ENCODE data around the gene GPC1.

DNA sequence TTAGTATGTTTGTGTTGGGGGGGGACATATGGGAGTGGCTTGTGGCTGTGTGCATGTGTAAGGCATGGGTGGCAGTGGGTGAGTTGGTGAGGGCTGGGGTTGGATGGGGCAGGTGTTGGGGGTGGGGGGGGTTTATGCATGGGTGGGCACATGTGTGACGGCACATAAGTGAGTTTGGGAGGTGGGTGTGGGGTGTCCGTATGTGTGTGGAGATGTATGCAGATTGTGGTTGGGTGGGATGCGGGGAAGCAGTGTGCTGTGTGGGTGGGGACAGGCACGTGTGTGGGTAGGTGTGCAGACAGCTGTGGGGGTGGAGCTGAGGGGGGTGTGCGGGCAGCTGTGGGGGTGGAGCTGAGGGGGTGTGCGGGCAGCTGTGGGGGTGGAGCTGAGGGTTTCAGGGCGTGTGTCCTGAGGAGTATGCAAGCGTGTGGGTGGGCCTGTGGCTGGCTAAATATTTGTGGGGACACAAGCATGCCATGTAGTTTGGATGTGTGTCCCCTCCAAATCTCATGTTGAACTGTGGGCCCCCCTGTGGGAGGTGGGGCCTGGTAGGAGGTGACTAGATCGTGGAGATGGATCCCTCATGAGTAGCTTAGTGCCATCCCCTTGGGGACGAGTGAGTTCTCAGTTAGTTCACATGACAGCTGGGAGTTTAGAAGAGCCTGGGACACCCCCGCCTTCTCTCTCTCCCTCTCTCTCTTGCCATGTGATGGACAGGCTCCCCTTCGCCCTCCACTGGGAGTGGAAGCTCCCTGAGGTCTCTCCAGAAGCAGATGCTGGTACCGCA is 62.9 kb downstream of the GPC1 start:
- TF ChIP-seq, protein P1, sequence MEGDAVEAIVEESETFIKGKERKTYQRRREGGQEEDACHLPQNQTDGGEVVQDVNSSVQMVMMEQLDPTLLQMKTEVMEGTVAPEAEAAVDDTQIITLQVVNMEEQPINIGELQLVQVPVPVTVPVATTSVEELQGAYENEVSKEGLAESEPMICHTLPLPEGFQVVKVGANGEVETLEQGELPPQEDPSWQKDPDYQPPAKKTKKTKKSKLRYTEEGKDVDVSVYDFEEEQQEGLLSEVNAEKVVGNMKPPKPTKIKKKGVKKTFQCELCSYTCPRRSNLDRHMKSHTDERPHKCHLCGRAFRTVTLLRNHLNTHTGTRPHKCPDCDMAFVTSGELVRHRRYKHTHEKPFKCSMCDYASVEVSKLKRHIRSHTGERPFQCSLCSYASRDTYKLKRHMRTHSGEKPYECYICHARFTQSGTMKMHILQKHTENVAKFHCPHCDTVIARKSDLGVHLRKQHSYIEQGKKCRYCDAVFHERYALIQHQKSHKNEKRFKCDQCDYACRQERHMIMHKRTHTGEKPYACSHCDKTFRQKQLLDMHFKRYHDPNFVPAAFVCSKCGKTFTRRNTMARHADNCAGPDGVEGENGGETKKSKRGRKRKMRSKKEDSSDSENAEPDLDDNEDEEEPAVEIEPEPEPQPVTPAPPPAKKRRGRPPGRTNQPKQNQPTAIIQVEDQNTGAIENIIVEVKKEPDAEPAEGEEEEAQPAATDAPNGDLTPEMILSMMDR (IDR thresholded peaks at IDR 0.05): no peak
- TF ChIP-seq POLR2A (IDR thresholded peaks at IDR 0.05): no peak

All from uterus (tissue), 2 donors.